Peyer's patch (tissue), 4 donors: ENCODE measurements around the gene METTL24. TPM values are rescaled to one million over a fixed set of nuclear protein-coding genes. Genes with fewer than 3 reads are reported as not detected.

Source experiments
- DNase-seq, 3 donors: peaks; one replicate each; pipeline ENCODE4 v3.0.0-alpha.2; 2017 to 2019
- H3K27ac ChIP-seq, 4 donors: fragments of 200-600 bp; sonication (generic); one replicate each; pipeline ENCODE4 v1.5.1; 2016 to 2019
- H3K27me3 ChIP-seq, 2 donors: fragments of 200-600 bp; sonication (generic); one replicate each; pipeline ENCODE4 v1.5.1; 2019
- H3K36me3 ChIP-seq, 3 donors: fragments of 200-600 bp; sonication (generic); one replicate each; pipeline ENCODE4 v1.5.1; 2016 to 2019
- H3K4me1 ChIP-seq, 4 donors: fragments of 200-600 bp; sonication (generic); one replicate each; pipeline ENCODE4 v1.5.1; 2016 to 2019
- H3K4me3 ChIP-seq, 4 donors: fragments of 200-600 bp; sonication (generic); 1 replicate in 3 of 4; 2 replicates in 1 of 4; pipeline ENCODE4 v1.5.1; 2016 to 2019; ENCODE audit warnings: mild to moderate bottlenecking in 1 of 4
- H3K9me3 ChIP-seq, 4 donors: fragments of 200-600 bp; sonication (generic); one replicate each; pipeline ENCODE4 v1.5.1; 2016 to 2019; ENCODE audit warnings: mild to moderate bottlenecking in 1 of 4
- CTCF ChIP-seq, 6 experiments: fragments of 450-650 bp in 4 of 6; fragments of 200-600 bp in 2 of 6; sonication (generic) in 1 of 6; IDR thresholded peaks; one replicate each; pipeline ENCODE4 v1.5.1; 2017 to 2019; ENCODE audit warnings: antibody characterized with exemption in 6 of 6, mild to moderate bottlenecking in 3 of 6, moderate library complexity in 1 of 6
- POLR2A ChIP-seq, 2 donors: fragments of 450-650 bp; IDR thresholded peaks; one replicate each; pipeline ENCODE4 v1.5.1; 2017; ENCODE audit warnings: antibody characterized with exemption in 2 of 2, mild to moderate bottlenecking in 2 of 2, moderate library complexity in 2 of 2
- total RNA-seq, 4 donors: library from RNA; depleted of rRNA; stranded (reverse); fragments of >200 nt; gene quantifications; one replicate each; pipeline ENCODE4 v1.1.0, GENCODE V29; 2016

Gene METTL24
- total RNA-seq, 4 donors from 2014 or later = 3.9 to 11.2 (median 6.8) TPM

- DNase-seq = no peak
Measured at GRCh38 chr6:110319843-110320242, 38.3 kb downstream of the METTL24 start.

GRCh38 chr6:110319381-110319780 lies 38.8 kb downstream of the METTL24 start:
- Histone ChIP-seq H3K4me3 (no peak overlapping the region), H3K27ac (no peak overlapping the region), H3K27me3 (no peaks in the 10 kb centered on the region), H3K36me3 (no peaks in the 10 kb centered on the region), H3K4me1 (peaks cover 0 to 3% (median 0%) of the 10 kb centered on the region in 4 donors), H3K9me3 (no peaks in the 10 kb centered on the region)
- no peak for DNase-seq
- TF ChIP-seq POLR2A (IDR thresholded peaks at IDR 0.05) (no peak), CTCF (IDR thresholded peaks at IDR 0.05) (no peak)

More at GRCh38 chr6:110319843-110320242, 38.3 kb downstream of the METTL24 start:
- no peaks in the 10 kb centered on the region for H3K9me3 ChIP-seq
- no peaks in the 10 kb centered on the region for H3K27me3 ChIP-seq
- H3K36me3 ChIP-seq = no peaks in the 10 kb centered on the region
- TF ChIP-seq POLR2A (IDR thresholded peaks at IDR 0.05) = no peak
- no peak for TF ChIP-seq CTCF (IDR thresholded peaks at IDR 0.05)
- peaks cover 0 to 8% (median 0%) of the 10 kb centered on the region in 4 donors for H3K4me1 ChIP-seq
- H3K27ac ChIP-seq = no peak overlapping the region
- H3K4me3 ChIP-seq = no peak overlapping the region

DNA sequence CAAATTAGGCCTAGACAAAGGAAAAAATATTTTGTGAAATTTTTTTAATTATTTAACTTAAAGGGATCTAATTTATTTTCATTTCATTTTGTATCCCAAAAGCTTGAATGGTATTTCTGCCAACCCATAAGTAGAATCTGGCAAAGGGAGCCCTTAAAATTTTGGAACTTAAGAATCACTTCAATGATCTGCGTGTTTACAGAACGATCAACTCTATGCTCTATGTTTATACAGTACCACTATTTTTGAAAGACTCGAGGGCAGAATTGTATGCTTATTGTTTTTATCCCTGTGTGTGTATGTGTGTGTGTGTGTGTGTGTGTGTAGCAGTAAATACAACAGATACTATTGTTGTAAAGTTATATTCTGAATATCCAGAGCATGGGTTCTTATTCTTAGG lies 39.2 kb downstream of the METTL24 start:
- no peak overlapping the region for H3K4me3 ChIP-seq
- H3K4me1 ChIP-seq = no peaks in the 10 kb centered on the region
- H3K27me3 ChIP-seq = no peaks in the 10 kb centered on the region
- TF ChIP-seq CTCF (IDR thresholded peaks at IDR 0.05) (no peak), POLR2A (IDR thresholded peaks at IDR 0.05) (no peak)
- no peak overlapping the region for H3K27ac ChIP-seq
- no peaks in the 10 kb centered on the region for H3K36me3 ChIP-seq
- H3K9me3 ChIP-seq = no peaks in the 10 kb centered on the region
- DNase-seq = no peak

- DNase-seq = no peak
- H3K27me3 ChIP-seq = no peaks in the 10 kb centered on the region
- H3K9me3 ChIP-seq = no peaks in the 10 kb centered on the region
- H3K27ac ChIP-seq = no peak overlapping the region
- H3K36me3 ChIP-seq = no peaks in the 10 kb centered on the region
- TF ChIP-seq POLR2A (IDR thresholded peaks at IDR 0.05) = no peak
- TF ChIP-seq CTCF (IDR thresholded peaks at IDR 0.05) = no peak
- H3K4me1 ChIP-seq = no peaks in the 10 kb centered on the region
- H3K4me3 ChIP-seq = no peak overlapping the region
Measured at GRCh38 chr6:110317646-110318045, 40.5 kb downstream of the METTL24 start.

DNA sequence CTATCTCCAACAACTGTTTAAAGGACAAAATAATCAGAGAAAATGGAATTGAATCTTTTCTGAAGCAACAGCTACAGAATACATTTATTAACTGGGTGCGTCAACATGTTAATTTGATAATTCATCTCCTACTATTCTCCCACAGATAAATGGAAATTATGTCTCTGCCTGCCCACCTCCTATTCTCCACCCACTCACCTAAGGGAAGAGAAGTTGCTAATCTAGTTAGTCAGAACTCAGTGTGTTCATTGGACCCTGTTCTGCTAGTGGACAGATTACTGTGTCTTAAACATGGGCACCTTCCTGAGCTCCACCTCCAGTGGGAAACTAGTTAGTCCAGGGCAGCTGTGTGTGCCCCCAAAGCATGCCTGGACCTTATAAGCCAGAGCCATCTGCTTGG lies 41.0 kb downstream of the METTL24 start:
- no peaks in the 10 kb centered on the region for H3K4me1 ChIP-seq
- no peaks in the 10 kb centered on the region for H3K36me3 ChIP-seq
- no peak overlapping the region for H3K27ac ChIP-seq
- H3K9me3 ChIP-seq = no peaks in the 10 kb centered on the region
- no peak overlapping the region for H3K4me3 ChIP-seq
- H3K27me3 ChIP-seq = no peaks in the 10 kb centered on the region
- DNase-seq = no peak
- no peak for TF ChIP-seq POLR2A (IDR thresholded peaks at IDR 0.05)
- no peak for TF ChIP-seq CTCF (IDR thresholded peaks at IDR 0.05)

DNA sequence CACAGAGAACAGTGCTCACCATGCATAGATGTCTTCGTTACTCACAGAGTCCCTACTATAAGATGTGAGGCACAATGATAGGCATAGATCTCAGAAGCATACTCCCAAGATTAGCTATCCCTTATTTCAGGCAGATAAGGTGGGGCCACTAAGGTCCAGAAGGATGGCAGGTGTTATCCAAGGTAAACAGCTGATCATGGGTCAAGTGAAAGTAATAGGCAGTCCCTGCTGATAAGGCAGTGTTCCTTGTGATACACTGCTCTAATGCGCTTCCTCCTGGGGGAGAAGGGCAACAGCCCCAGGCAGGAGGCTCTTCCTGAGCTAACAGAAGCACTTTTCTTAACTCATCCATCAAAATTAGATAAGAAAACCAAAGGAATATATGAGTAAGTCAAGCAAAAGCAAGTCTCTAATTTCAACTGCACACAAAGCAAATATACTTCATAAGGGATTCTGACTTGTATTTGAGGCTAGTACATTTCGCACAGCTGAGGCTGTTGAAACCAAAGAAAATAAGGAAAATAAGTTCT lies 42.2 kb downstream of the METTL24 start:
- Histone ChIP-seq H3K4me3 (no peak overlapping the region), H3K36me3 (no peaks in the 10 kb centered on the region), H3K27me3 (no peaks in the 10 kb centered on the region), H3K27ac (no peak overlapping the region), H3K9me3 (no peaks in the 10 kb centered on the region), H3K4me1 (no peaks in the 10 kb centered on the region)
- TF ChIP-seq POLR2A (IDR thresholded peaks at IDR 0.05) (no peak), CTCF (IDR thresholded peaks at IDR 0.05) (peak in 3 of 6 experiments; percentile 28 to 39 (median 32))
- DNase-seq = no peak
